Activated CD8-positive, alpha-beta T cell treated with anti-CD3 and anti-CD28 coated beads, Interleukin-2, amount 10 ng/mL, durations not matched to agents 7 days and 5 days (primary cell): ENCODE measurements around the gene AOPEP. TPM values are rescaled to one million over a fixed set of nuclear protein-coding genes. Genes with fewer than 3 reads are reported as not detected.

Experiments
- ATAC-seq: fragments of 150-1000 bp; cut with Tn5 transposase; one replicate; pipeline ENCODE4 v1.10.0; 2021; ENCODE audit warnings: moderate library complexity
- CTCF ChIA-PET: fragments of 350-600 bp; sonication (Branson Sonifier 250); formaldehyde crosslinking; loops from one replicate; lab custom pipeline; 2021; ENCODE audit warnings: antibody characterized with exemption; lab: Charles Lee
- POLR2A ChIA-PET: fragments of 350-600 bp; sonication (Branson Sonifier 250); formaldehyde crosslinking; loops from one replicate; lab custom pipeline; 2021; ENCODE audit warnings: antibody characterized with exemption; lab: Charles Lee
- DNase-seq: peaks from one replicate; pipeline ENCODE4 v3.0.0-alpha.2; 2020
- H3K27ac Mint-ChIP-seq: one replicate; pipeline ENCODE4 v1.8.0; 2021; ENCODE audit warnings: mild to moderate bottlenecking, mixed read lengths
- H3K27me3 Mint-ChIP-seq: one replicate; pipeline ENCODE4 v1.8.0; 2021; ENCODE audit warnings: low read depth, mixed read lengths
- H3K36me3 Mint-ChIP-seq: one replicate; pipeline ENCODE4 v1.8.0; 2021; ENCODE audit warnings: low read depth, mixed read lengths
- H3K4me1 Mint-ChIP-seq: one replicate; pipeline ENCODE4 v1.8.0; 2021; ENCODE audit warnings: low read depth, mixed read lengths
- H3K4me3 Mint-ChIP-seq: one replicate; pipeline ENCODE4 v1.8.0; 2021; ENCODE audit warnings: mild to moderate bottlenecking, mixed read lengths
- H3K9me3 Mint-ChIP-seq: one replicate; pipeline ENCODE4 v1.8.0; 2022; ENCODE audit warnings: mixed read lengths; ENCODE audit not compliant: insufficient read depth
- total RNA-seq, 2 experiments: library from RNA; stranded (reverse); gene quantifications; one replicate each; pipeline ENCODE4 v1.2.3, GENCODE V29; 2021

AOPEP gene
- total RNA-seq, 2 experiments from 2014 or later = 7.2 to 8.9 TPM

DNA sequence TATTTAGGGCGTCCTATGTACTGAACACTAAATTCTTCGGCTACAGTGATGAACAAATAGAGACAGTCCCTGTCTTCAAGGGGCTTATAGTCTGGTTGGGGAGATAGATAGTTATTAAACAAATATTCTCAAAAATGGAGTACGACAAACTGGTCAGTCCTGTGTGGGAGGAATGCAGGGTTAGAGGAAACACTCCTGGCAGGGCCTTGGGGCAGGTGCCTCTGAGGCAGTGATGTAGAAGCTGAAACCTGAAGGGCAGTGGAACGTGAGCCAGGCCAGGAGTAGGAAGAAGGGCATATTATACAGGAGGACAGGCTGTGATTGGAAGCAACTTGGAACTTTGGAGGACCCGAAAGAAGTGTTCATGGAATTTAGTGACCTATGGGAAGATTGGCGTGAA is 133.4 kb downstream of the AOPEP start:
- Mint-ChIP-seq H3K36me3 (peaks cover 3% of the 10 kb centered on the region), H3K27me3 (peaks cover 7% of the 10 kb centered on the region), H3K4me1 (peaks cover 39% of the 10 kb centered on the region), H3K27ac (peak overlapping the region; percentile 91), H3K9me3 (no peaks in the 10 kb centered on the region), H3K4me3 (no peak overlapping the region)
- ChIA-PET CTCF (no interaction called here), POLR2A (no interaction called here)
- ATAC-seq (no peak), DNase-seq (no peak)

DNA sequence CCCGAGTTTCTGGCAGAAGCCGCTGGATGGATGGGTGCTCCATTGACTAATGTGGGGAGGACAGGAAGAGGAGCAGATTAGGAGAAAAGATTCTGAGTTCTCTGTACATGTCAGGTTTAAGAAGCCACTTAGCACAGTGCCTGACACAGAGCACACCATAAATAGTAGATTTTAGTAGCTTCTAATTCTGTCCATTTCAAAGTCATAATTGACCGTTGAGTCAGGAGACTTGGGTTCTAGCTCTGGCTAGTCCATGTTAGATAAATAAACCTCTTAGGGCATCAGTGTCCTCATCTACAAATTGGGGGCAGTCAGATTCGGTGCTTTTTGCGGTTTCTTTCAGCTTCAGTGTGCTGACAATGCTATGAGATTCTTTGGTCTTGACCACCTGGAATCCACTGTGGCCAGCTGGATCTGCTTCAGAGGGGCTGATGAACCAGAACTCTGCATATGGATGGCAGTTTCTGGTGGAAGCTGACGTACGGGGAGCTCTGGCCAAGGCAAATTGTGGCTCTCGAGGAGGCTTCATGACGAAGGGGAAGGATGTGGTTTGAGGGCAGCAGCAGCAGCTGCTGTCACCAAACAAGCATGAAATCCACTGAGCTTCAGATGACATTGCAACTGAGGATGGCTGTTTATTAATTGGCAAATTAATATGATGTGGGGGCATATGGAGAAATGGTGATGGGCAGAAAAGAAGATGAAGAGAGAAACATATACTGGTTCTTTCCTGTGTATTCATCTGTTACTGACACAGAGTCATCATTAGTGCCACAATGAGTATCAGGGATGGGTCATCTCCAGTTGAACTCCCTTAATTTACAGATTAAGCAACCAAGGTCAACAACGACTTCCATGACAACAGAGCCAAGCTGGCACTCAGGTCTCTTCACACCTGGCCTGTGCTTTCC is 134.4 kb downstream of the AOPEP start:
- ATAC-seq = peak; percentile 96
- DNase-seq = peak; percentile 90
- peak overlapping the region; percentile 91 for H3K27ac Mint-ChIP-seq
- peaks cover 39% of the 10 kb centered on the region for H3K4me1 Mint-ChIP-seq
- peaks cover 3% of the 10 kb centered on the region for H3K36me3 Mint-ChIP-seq
- peaks cover 10% of the 10 kb centered on the region for H3K27me3 Mint-ChIP-seq
- POLR2A ChIA-PET = interaction anchor here (1.7 kb wide), 1 partner anchor 11 kb away, joined by 8 read pairs; no protein-coding TSS in a partner anchor
- CTCF ChIA-PET = interaction anchor here (0.9 to 1.4 kb wide), 5 partner anchors 10 to 408 kb away, joined by 3 to 4 read pairs (median 3); no protein-coding TSS in a partner anchor
- peak overlapping the region; percentile 59 for H3K4me3 Mint-ChIP-seq
- H3K9me3 Mint-ChIP-seq = no peaks in the 10 kb centered on the region

DNA sequence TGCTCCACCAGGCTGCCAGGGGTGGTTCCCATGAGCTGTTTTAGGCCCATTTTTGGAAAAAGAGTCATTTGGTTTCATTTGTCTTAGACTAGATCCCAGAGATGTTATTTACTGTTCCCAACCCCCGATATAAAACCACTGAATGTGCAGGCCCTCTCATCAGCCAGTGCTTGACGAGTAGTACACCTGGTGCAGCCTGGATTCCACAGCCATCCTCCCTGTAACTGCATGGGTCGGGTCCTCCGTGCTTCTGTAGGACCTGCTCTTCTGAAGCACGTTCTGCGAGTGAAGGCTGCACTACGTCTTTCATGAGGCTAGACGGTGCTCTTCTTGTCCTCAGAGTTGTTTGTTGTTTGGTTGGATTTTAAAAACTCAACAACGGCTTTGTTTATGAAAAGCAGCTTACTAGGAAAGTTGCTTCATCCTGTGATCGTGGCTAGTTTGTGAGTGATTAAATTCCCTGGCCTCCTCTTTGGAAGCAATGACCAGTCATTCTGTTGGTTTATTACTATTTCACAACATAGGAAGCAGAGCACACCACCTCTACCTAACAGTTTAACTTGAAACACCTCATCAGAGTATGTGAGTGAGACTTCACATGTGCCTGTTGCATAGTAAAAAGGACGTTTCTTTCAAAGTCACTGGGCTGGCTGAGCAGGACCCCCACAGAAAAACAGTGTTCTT is 135.2 kb downstream of the AOPEP start:
- POLR2A ChIA-PET = interaction anchor here (0.7 to 1.7 kb wide), 2 partner anchors 10 to 1023 kb away, joined by 3 to 8 read pairs; no protein-coding TSS in a partner anchor
- peaks cover 39% of the 10 kb centered on the region for H3K4me1 Mint-ChIP-seq
- ATAC-seq (no peak), DNase-seq (peak; percentile 27)
- peak overlapping the region; percentile 91 for H3K27ac Mint-ChIP-seq
- CTCF ChIA-PET = interaction anchor here (0.9 to 1.4 kb wide), 5 partner anchors 9 to 407 kb away, joined by 3 to 4 read pairs (median 3); no protein-coding TSS in a partner anchor
- H3K4me3 Mint-ChIP-seq = peak overlapping the region; percentile 59
- H3K36me3 Mint-ChIP-seq = peaks cover 3% of the 10 kb centered on the region
- H3K27me3 Mint-ChIP-seq = peaks cover 13% of the 10 kb centered on the region
- H3K9me3 Mint-ChIP-seq = no peaks in the 10 kb centered on the region

DNA sequence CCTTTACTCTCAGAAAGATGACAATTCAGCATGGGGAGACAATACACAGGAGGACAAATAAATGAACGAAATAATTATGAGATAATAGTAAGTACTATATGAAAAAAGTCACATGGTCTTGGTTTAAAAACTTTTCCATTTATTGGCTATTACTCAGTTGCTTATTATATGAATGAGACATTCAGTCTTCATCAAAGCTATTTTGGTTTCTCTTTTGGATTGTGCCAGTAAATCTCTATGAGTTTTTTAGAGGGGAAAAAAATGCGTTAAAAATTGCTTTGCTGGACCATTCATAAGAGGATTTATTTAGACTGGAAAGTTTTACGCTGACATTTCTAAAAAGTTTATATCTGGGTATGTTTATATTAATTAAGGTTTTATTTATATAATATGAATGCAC is 137.7 kb downstream of the AOPEP start:
- no peak overlapping the region for H3K4me3 Mint-ChIP-seq
- CTCF ChIA-PET = interaction anchor here (1.1 kb wide), 1 partner anchor 264 kb away, joined by 4 read pairs; no protein-coding TSS in a partner anchor
- H3K27ac Mint-ChIP-seq = no peak overlapping the region
- no peaks in the 10 kb centered on the region for H3K36me3 Mint-ChIP-seq
- ATAC-seq (no peak), DNase-seq (no peak)
- no peaks in the 10 kb centered on the region for H3K9me3 Mint-ChIP-seq
- peaks cover 39% of the 10 kb centered on the region for H3K4me1 Mint-ChIP-seq
- peaks cover 16% of the 10 kb centered on the region for H3K27me3 Mint-ChIP-seq
- POLR2A ChIA-PET = no interaction called here

DNA sequence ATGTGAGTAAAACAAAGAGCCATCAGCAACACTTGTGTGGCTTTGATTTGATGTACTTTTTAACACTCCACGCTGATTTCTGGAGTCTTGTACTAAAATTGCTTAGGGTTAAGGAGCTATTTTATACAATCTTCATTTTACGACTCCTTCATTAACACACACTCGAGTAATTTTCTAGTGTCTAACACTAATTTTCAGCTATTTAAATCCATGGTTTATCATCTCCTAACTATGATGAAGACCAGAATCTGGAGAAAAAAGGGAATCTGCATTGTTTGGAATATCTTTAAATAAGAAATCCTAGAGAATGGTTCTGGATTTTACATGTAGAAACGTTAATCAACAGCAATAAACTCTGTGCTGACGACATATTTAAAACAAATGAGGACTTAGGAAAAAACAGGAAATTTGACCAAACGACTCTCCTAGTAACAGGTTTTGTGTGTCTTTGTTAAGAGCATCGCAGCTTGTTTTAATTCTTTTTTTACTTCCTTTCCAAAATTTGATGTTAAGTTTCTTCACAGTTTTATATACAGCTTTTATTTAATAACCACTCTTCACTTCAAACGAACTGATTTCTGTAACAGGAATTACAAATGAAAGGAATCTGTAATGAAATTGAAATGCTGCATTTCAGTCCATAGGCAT is 138.5 kb downstream of the AOPEP start:
- H3K4me3 Mint-ChIP-seq = no peak overlapping the region
- no peak for DNase-seq
- peaks cover 36% of the 10 kb centered on the region for H3K4me1 Mint-ChIP-seq
- POLR2A ChIA-PET = no interaction called here
- ATAC-seq = no peak
- no peaks in the 10 kb centered on the region for H3K9me3 Mint-ChIP-seq
- CTCF ChIA-PET = interaction anchor here (1.1 kb wide), 1 partner anchor 263 kb away, joined by 4 read pairs; no protein-coding TSS in a partner anchor
- H3K27ac Mint-ChIP-seq = no peak overlapping the region
- H3K27me3 Mint-ChIP-seq = peaks cover 16% of the 10 kb centered on the region
- no peaks in the 10 kb centered on the region for H3K36me3 Mint-ChIP-seq

GRCh38 chr9:94865582-94866452 is 139.3 kb downstream of the AOPEP start:
- H3K27ac Mint-ChIP-seq = no peak overlapping the region
- H3K4me1 Mint-ChIP-seq = peaks cover 34% of the 10 kb centered on the region
- no peaks in the 10 kb centered on the region for H3K36me3 Mint-ChIP-seq
- H3K27me3 Mint-ChIP-seq = peaks cover 16% of the 10 kb centered on the region
- H3K9me3 Mint-ChIP-seq = no peaks in the 10 kb centered on the region
- no peak overlapping the region for H3K4me3 Mint-ChIP-seq
- no peak for ATAC-seq
- ChIA-PET CTCF (no interaction called here), POLR2A (no interaction called here)
- no peak for DNase-seq

DNA sequence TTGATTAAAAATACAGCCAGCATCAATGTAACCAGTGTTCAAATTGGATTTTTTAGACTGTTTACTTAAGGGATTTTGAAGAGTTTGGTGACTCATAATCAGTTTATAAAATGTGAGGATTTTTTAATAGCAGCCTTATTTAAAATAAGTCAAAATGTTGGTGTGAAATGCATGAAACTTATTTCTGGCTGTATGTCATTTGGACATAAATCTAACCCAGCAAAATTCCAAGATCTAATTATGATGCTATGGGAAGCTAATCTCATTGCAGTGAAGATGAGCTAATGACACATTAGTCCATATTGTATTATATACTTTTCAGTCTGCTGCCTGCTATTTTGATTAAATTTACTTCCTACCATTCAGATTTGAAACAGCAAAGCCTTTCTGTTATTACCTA is 140.3 kb downstream of the AOPEP start:
- ChIA-PET POLR2A (no interaction called here), CTCF (interaction anchor here (0.6 kb wide), 1 partner anchor 9 kb away, joined by 3 read pairs; no protein-coding TSS in a partner anchor)
- Mint-ChIP-seq H3K9me3 (no peaks in the 10 kb centered on the region), H3K27ac (no peak overlapping the region), H3K4me1 (peaks cover 34% of the 10 kb centered on the region), H3K27me3 (peaks cover 16% of the 10 kb centered on the region), H3K4me3 (no peak overlapping the region), H3K36me3 (no peaks in the 10 kb centered on the region)
- no peak for ATAC-seq
- no peak for DNase-seq

- CTCF ChIA-PET = interaction anchor here (1.2 kb wide), 1 partner anchor 10 kb away, joined by 3 read pairs; no protein-coding TSS in a partner anchor
- no peak for DNase-seq
- H3K4me3 Mint-ChIP-seq = no peak overlapping the region
Observed at GRCh38 chr9:94867281-94867841, 140.9 kb downstream of the AOPEP start.

DNA sequence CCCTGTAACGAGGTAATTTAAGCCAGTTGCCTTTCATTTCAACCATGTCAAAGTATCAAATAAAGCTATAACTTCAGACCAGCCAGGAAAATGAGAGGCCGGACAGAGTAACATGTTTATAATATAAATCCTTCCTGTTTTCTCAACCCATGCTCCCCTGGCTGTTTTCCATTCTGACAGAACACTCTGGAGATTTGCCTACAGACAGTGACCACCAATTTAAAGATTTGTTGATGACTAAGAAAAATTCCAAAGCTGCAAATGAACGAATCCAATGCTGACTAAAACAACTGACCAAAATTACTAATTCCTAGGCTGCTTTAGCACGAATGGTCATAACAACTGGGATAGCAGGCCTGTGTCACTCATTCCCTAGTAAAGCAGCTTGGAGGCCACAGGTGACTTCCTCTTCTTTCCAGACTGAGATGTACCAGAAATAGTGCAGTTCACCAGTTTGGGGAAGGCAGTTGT is 141.4 kb downstream of the AOPEP start:
- no peaks in the 10 kb centered on the region for H3K36me3 Mint-ChIP-seq
- peaks cover 24% of the 10 kb centered on the region for H3K4me1 Mint-ChIP-seq
- H3K4me3 Mint-ChIP-seq = no peak overlapping the region
- no peak overlapping the region for H3K27ac Mint-ChIP-seq
- H3K27me3 Mint-ChIP-seq = peaks cover 19% of the 10 kb centered on the region
- POLR2A ChIA-PET = no interaction called here
- DNase-seq (no peak), ATAC-seq (no peak)
- no peaks in the 10 kb centered on the region for H3K9me3 Mint-ChIP-seq
- CTCF ChIA-PET = interaction anchor here (1.2 kb wide), 1 partner anchor 11 kb away, joined by 3 read pairs; no protein-coding TSS in a partner anchor

More at GRCh38 chr9:94867281-94867841, 140.9 kb downstream of the AOPEP start:
- Mint-ChIP-seq H3K36me3 (no peaks in the 10 kb centered on the region), H3K9me3 (no peaks in the 10 kb centered on the region), H3K4me1 (peaks cover 29% of the 10 kb centered on the region), H3K27ac (no peak overlapping the region), H3K27me3 (peaks cover 18% of the 10 kb centered on the region)
- ATAC-seq = no peak
- POLR2A ChIA-PET = no interaction called here

DNA sequence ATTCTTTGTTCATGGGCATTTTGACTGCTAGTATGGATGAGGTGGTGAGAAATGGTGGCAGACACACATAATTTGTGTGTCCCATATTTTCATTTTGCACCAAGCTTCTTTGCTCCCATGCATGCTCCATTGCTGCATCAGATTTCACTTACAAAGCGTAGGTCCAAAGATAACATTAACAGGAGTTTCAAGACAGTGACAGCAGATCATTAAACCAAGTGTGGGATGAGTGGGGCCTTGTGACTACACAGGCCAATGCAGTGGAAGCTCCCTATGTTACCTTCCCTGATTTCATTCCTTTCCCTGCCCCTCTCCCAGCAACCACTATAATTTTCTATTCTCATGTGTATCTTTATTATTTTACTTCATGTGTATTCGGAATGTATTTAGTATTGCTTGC is 142.0 kb downstream of the AOPEP start:
- Mint-ChIP-seq H3K4me1 (peaks cover 24% of the 10 kb centered on the region), H3K36me3 (no peaks in the 10 kb centered on the region), H3K27me3 (peaks cover 22% of the 10 kb centered on the region), H3K27ac (no peak overlapping the region), H3K9me3 (no peaks in the 10 kb centered on the region), H3K4me3 (no peak overlapping the region)
- ATAC-seq (no peak), DNase-seq (no peak)
- ChIA-PET CTCF (interaction anchor here (1.2 kb wide), 1 partner anchor 11 kb away, joined by 3 read pairs; no protein-coding TSS in a partner anchor), POLR2A (no interaction called here)
